ENCODE measurements around the gene NDUFS2.
"Not testable (repeated sequence)": the region's sequence is repeated elsewhere in the genome, so short reads cannot be mapped to it uniquely, and the experiment has no call there.

NDUFS2 gene

GRCh38 chr1:161218301-161219077 is 16.3 kb downstream of the NDUFS2 start:
- DNase-seq, result no peak

- no peak for DNase-seq
Observed at GRCh38 chr1:161219078-161219892, 17.1 kb downstream of the NDUFS2 start.

GRCh38 chr1:161220002-161220401 is 17.8 kb downstream of the NDUFS2 start:
- DNase-seq, result no peak

GRCh38 chr1:161222175-161223019 is 20.2 kb downstream of the NDUFS2 start:
- no peak for DNase-seq

GRCh38 chr1:161223805-161224694 is 21.9 kb downstream of the NDUFS2 start:
- no peak for DNase-seq

GRCh38 chr1:161224695-161225087 is 22.5 kb downstream of the NDUFS2 start:
- DNase-seq, result not testable (repeated sequence)

GRCh38 chr1:161225178-161225533 is 23.0 kb downstream of the NDUFS2 start:
- no peak for DNase-seq

GRCh38 chr1:161225534-161226319 is 23.6 kb downstream of the NDUFS2 start, which contains the start of gene TOMM40L:
Gene TOMM40L (plus strand): TSS chr1:161226060. CDS start chr1:161226490, 430 bp downstream.
- peak; percentile 51 to 97 (median 88) for DNase-seq

GRCh38 chr1:161226320-161226711 is 24.1 kb downstream of the NDUFS2 start:
- peak in 2 of 56 donors; percentile 30 to 31 for DNase-seq

GRCh38 chr1:161226759-161227158 is 24.6 kb downstream of the NDUFS2 start:
- DNase-seq, result no peak

GRCh38 chr1:161227196-161227871 is 25.2 kb downstream of the NDUFS2 start:
- peak in 54 of 56 donors; percentile 18 to 92 (median 64) for DNase-seq

GRCh38 chr1:161228032-161228431 is 25.9 kb downstream of the NDUFS2 start:
- DNase-seq, result no peak

GRCh38 chr1:161229896-161230295 is 27.7 kb downstream of the NDUFS2 start:
- DNase-seq, result no peak

- no peak for DNase-seq
Observed at GRCh38 chr1:161230762-161231161, 28.6 kb downstream of the NDUFS2 start.

GRCh38 chr1:161233102-161233501 is 30.9 kb downstream of the NDUFS2 start:
- no peak for DNase-seq

GRCh38 chr1:161235957-161236775 is 34.0 kb downstream of the NDUFS2 start:
- no peak for DNase-seq

- DNase-seq, result peak in 26 of 56 donors; percentile 7 to 64 (median 28)
Observed at GRCh38 chr1:161238039-161238473, 35.9 kb downstream of the NDUFS2 start, which contains the start of gene NR1I3. Gene NR1I3 (minus strand): TSS chr1:161238203. CDS start chr1:161236565, 1,638 bp downstream.

- no peak for DNase-seq
Observed at GRCh38 chr1:161241682-161242081, 39.5 kb downstream of the NDUFS2 start.

Measured in nucleus accumbens (tissue), 56 donors.